ENCODE results near the gene ZNF280D. TPM values are rescaled to one million over a fixed set of nuclear protein-coding genes. Genes with fewer than 3 reads are reported as not detected.

ZNF280D gene
- total RNA-seq, 1 donor from 2014 or later = 18.0 TPM

- Mint-ChIP-seq H3K27ac (peak overlapping the region; percentile 96), H3K27me3 (no peaks in the 10 kb centered on the region), H3K36me3 (peaks cover 3% of the 10 kb centered on the region), H3K9me3 (no peaks in the 10 kb centered on the region), H3K4me3 (peak overlapping the region; percentile 91), H3K4me1 (ENCODE audit: unreplicated experiment) (no peaks in the 10 kb centered on the region)
- DNase-seq (ENCODE audit: extremely low spot score, unreplicated experiment) = no peak
- TF ChIP-seq CTCF (conservative IDR thresholded peaks at IDR 0.05) = no peak
Measured at GRCh38 chr15:56732135-56732885, 999 bp downstream of the ZNF280D start.

- no peaks in the 10 kb centered on the region for H3K9me3 Mint-ChIP-seq
- H3K27ac Mint-ChIP-seq = peak overlapping the region; percentile 96
- TF ChIP-seq CTCF (conservative IDR thresholded peaks at IDR 0.05) = no peak
- H3K4me3 Mint-ChIP-seq = peak overlapping the region; percentile 91
- no peak for DNase-seq (ENCODE audit: extremely low spot score, unreplicated experiment)
- H3K4me1 Mint-ChIP-seq (ENCODE audit: unreplicated experiment) = no peaks in the 10 kb centered on the region
- no peaks in the 10 kb centered on the region for H3K27me3 Mint-ChIP-seq
- H3K36me3 Mint-ChIP-seq = peaks cover 3% of the 10 kb centered on the region
Measured at GRCh38 chr15:56731548-56731947, 1.8 kb downstream of the ZNF280D start.

- H3K36me3 Mint-ChIP-seq = peaks cover 3% of the 10 kb centered on the region
- no peak for TF ChIP-seq CTCF (conservative IDR thresholded peaks at IDR 0.05)
- no peak overlapping the region for H3K4me3 Mint-ChIP-seq
- H3K27ac Mint-ChIP-seq = no peak overlapping the region
- no peaks in the 10 kb centered on the region for H3K4me1 Mint-ChIP-seq (ENCODE audit: unreplicated experiment)
- no peaks in the 10 kb centered on the region for H3K9me3 Mint-ChIP-seq
- H3K27me3 Mint-ChIP-seq = no peaks in the 10 kb centered on the region
- no peak for DNase-seq (ENCODE audit: extremely low spot score, unreplicated experiment)
Measured at GRCh38 chr15:56729561-56729960, 3.7 kb downstream of the ZNF280D start.

- Mint-ChIP-seq H3K27me3 (no peaks in the 10 kb centered on the region), H3K36me3 (peaks cover 9% of the 10 kb centered on the region)
Measured at GRCh38 chr15:56725386-56725785, 7.9 kb downstream of the ZNF280D start.

GRCh38 chr15:56724232-56724631 lies 9.1 kb downstream of the ZNF280D start:
- Mint-ChIP-seq H3K36me3 (peaks cover 9% of the 10 kb centered on the region), H3K27ac (no peak overlapping the region), H3K4me1 (ENCODE audit: unreplicated experiment) (no peaks in the 10 kb centered on the region), H3K27me3 (no peaks in the 10 kb centered on the region), H3K9me3 (no peaks in the 10 kb centered on the region), H3K4me3 (no peak overlapping the region)
- no peak for DNase-seq (ENCODE audit: extremely low spot score, unreplicated experiment)
- TF ChIP-seq CTCF (conservative IDR thresholded peaks at IDR 0.05) = no peak

More at GRCh38 chr15:56725386-56725785, 7.9 kb downstream of the ZNF280D start:
- Mint-ChIP-seq H3K9me3 (no peaks in the 10 kb centered on the region), H3K27ac (no peak overlapping the region), H3K4me1 (ENCODE audit: unreplicated experiment) (no peaks in the 10 kb centered on the region), H3K4me3 (no peak overlapping the region)
- no peak for TF ChIP-seq CTCF (conservative IDR thresholded peaks at IDR 0.05)
- no peak for DNase-seq (ENCODE audit: extremely low spot score, unreplicated experiment)
